IPS-NIHi11 (cell line): Measurements from ENCODE around the gene MAPK9.
"Not testable (repeated sequence)": the region's sequence is repeated elsewhere in the genome, so short reads cannot be mapped to it uniquely, and the experiment has no call there.

Experiments used
- DNase-seq: peaks from one replicate; pipeline ENCODE4 v3.0.0; 2012; ENCODE audit warnings: mixed read lengths, low spot score

The MAPK9 gene

GRCh38 chr5:180235077-180235476 is 56.8 kb downstream of the MAPK9 start:
- DNase-seq = no peak

- no peak for DNase-seq
Observed at GRCh38 chr5:180234271-180234670, 57.6 kb downstream of the MAPK9 start.

- DNase-seq = no peak
Observed at GRCh38 chr5:180233729-180234128, 58.2 kb downstream of the MAPK9 start.

GRCh38 chr5:180230017-180230416 is 61.9 kb downstream of the MAPK9 start:
- DNase-seq = no peak

- DNase-seq = no peak
Observed at GRCh38 chr5:180222056-180222455, 69.8 kb downstream of the MAPK9 start.

GRCh38 chr5:180217797-180218196 is 74.1 kb downstream of the MAPK9 start:
- DNase-seq = no peak

- no peak for DNase-seq
Observed at GRCh38 chr5:180216646-180217171, 75.2 kb downstream of the MAPK9 start.

GRCh38 chr5:180215783-180216630 is 75.9 kb downstream of the MAPK9 start:
- no peak for DNase-seq

GRCh38 chr5:180214870-180215770 is 76.8 kb downstream of the MAPK9 start:
- DNase-seq = no peak

GRCh38 chr5:180213657-180214207 is 78.2 kb downstream of the MAPK9 start:
- DNase-seq = no peak

- DNase-seq = no peak
Observed at GRCh38 chr5:180213256-180213600, 78.7 kb downstream of the MAPK9 start.

GRCh38 chr5:180212363-180213255 is 79.3 kb downstream of the MAPK9 start:
- no peak for DNase-seq

- no peak for DNase-seq
Observed at GRCh38 chr5:180211761-180212035, 80.2 kb downstream of the MAPK9 start.

- no peak for DNase-seq
Observed at GRCh38 chr5:180210961-180211760, 80.7 kb downstream of the MAPK9 start.

- not testable (repeated sequence) for DNase-seq
Observed at GRCh38 chr5:180210077-180210476, 81.8 kb downstream of the MAPK9 start.

- DNase-seq = peak; percentile 98
Observed at GRCh38 chr5:180209137-180209581, 82.7 kb downstream of the MAPK9 start, which contains the start of gene RASGEF1C. Gene RASGEF1C, minus strand, starts transcription at chr5:180209211. Its CDS starts 71,159 bp downstream, at chr5:180138052.

- peak; percentile 86 for DNase-seq
Observed at GRCh38 chr5:180208435-180209081, 83.3 kb downstream of the MAPK9 start.

GRCh38 chr5:180208038-180208434 is 83.8 kb downstream of the MAPK9 start:
- no peak for DNase-seq

- no peak for DNase-seq
Observed at GRCh38 chr5:180207593-180207992, 84.3 kb downstream of the MAPK9 start.

- DNase-seq = no peak
Observed at GRCh38 chr5:180206993-180207392, 84.9 kb downstream of the MAPK9 start.
